Ovary (tissue), 3 donors: ENCODE measurements around the gene SMYD1.

Experiments
- CTCF ChIP-seq, 3 donors: fragments of 450-650 bp in 2 of 3; fragments of 200-600 bp in 1 of 3; IDR thresholded peaks; one replicate each; pipeline versions ENCODE4 v1.5.1 to v1.8.0; 2016 to 2022; ENCODE audit warnings: antibody characterized with exemption in 3 of 3, mild to moderate bottlenecking in 1 of 3
- POLR2A ChIP-seq: fragments of 450-650 bp; IDR thresholded peaks from one replicate; pipeline ENCODE4 v1.6.1; 2017; ENCODE audit warnings: antibody characterized with exemption, mild to moderate bottlenecking, moderate library complexity
- donor health status: DM: no; HTN: no; CAD: no.

- TF ChIP-seq CTCF (IDR thresholded peaks at IDR 0.05): no peak
- TF ChIP-seq POLR2A: no peak
Observed at GRCh38 chr2:88160517-88160916, 92.9 kb downstream of the SMYD1 start.
